Measurements from ENCODE around the gene SUGCT.

The SUGCT gene

DNA sequence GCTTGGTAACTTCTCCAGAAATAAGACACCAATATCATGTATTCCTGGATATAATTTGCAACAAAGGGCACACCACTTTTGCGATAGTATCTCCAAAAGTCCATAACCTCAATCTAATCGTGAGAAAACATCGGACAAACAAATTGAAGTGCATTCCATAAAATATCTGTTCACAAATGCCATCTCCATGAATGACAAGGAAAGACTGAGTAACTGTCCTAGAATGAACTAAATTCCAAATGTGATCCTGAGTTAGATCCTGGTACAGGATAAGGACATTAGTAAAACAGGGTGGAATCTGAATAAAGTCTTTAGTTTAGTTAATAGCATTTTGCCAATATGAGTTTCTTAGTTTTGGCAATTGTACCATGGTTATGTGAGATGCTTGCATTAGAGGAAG lies 384.2 kb downstream of the SUGCT start:
- no peak for DNase-seq (ENCODE audit: low read depth in 2 of 2)

DNA sequence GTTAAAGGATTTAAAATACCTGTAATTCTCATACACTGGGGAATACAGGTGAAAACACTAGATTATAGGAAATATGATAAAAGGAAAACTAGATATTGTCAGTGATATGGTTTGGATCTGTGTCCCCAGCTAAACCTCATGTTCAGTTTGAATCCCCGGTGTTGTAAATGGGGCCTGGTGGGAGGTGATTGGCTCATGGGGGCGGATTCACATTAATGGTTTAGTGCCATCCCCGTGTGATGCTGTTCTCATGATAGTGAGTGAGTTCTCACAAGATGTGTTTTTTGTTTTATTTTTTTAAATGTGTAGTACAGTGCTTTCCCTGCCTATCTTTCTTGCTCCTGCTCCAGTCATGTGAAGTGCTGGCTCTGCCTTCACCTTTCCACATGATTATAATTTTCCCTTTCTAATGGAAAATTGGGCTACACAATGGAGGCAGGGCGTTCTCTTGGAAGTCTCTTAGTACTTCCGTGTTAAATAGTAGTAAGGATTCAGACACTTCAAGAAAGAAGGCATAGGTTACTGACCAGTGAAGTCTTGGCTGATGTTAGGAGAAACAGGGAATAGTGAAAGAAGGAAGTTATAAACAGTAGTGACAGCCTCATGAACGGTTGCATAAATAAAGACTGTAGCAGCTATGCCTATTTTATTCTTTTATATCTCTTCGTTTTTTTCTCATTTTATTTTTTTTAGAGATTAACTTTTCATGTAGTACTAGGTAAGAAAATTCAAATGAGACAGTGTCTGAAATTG lies 386.4 kb downstream of the SUGCT start:
- no peak for DNase-seq (ENCODE audit: low read depth in 2 of 2)

DNA sequence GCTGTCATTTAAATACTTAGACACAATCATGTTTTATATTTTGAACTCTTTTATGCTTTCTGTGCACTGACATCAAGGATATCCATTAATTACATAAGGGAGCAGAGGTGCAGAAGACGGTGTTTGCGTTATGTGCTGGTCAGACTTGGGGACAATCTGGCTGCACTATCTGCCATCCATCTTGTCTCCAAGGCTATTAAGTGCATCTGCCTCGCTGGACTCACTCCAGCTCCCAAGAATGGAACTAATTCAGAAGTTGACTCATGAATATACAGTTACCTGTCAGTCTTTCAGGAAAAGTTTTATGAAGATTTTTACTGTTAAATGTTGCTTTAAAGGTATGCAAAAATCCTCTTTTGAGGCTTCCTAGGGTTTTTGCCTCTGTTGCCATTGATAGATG lies 391.0 kb downstream of the SUGCT start:
- no peak for DNase-seq (ENCODE audit: low read depth in 2 of 2)

GRCh38 chr7:40526951-40527715 lies 392.3 kb downstream of the SUGCT start:
- DNase-seq (ENCODE audit: low read depth in 2 of 2): no peak

GRCh38 chr7:40527723-40528122 lies 392.9 kb downstream of the SUGCT start:
- no peak for DNase-seq (ENCODE audit: low read depth in 2 of 2)

DNA sequence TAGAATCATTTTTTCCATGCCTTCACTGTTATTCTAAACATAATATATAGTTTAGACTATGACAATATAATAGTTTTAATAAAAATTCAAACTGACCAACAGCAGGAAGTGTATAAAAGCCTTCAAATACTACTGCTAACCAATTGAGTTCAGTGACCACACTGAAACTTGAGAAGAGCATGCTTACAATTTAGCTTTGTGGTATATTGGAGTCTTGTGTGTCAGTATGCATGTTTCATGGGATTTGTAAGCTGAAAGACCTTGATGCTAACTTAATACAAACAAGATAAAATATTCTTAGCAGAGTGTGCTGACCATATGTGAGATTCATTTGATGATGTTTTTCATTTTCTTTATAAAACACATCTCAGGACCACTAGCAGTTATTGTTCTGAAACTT lies 395.5 kb downstream of the SUGCT start:
- DNase-seq (ENCODE audit: low read depth in 2 of 2): no peak

DNA sequence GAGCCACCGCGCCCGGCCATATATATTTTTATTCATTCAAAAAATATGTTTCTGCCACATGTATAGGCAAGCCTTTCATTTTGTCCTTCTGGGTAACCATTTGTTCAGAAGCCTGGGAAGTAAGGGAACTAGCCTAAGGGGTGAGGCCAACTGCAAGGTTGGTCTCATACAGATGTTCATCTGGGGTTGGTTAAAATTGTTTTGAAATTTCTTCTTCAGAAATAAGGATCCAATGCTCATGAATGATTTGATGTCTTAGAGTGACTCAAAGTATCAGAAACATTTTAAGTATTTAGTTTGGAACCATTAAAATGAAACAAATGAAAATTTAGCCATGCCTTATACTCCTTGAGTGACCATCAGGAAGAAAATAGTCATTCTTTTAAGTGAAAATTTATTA lies 397.2 kb downstream of the SUGCT start:
- DNase-seq (ENCODE audit: low read depth in 2 of 2): no peak

GRCh38 chr7:40535678-40536077 lies 400.9 kb downstream of the SUGCT start:
- DNase-seq (ENCODE audit: low read depth in 2 of 2): no peak

- no peak for DNase-seq (ENCODE audit: low read depth in 2 of 2)
Measured at GRCh38 chr7:40536421-40536820, 401.6 kb downstream of the SUGCT start.

- DNase-seq (ENCODE audit: low read depth in 2 of 2): no peak
Measured at GRCh38 chr7:40538281-40538680, 403.5 kb downstream of the SUGCT start.

- DNase-seq (ENCODE audit: low read depth in 2 of 2): no peak
Measured at GRCh38 chr7:40541336-40541735, 406.5 kb downstream of the SUGCT start.

DNA sequence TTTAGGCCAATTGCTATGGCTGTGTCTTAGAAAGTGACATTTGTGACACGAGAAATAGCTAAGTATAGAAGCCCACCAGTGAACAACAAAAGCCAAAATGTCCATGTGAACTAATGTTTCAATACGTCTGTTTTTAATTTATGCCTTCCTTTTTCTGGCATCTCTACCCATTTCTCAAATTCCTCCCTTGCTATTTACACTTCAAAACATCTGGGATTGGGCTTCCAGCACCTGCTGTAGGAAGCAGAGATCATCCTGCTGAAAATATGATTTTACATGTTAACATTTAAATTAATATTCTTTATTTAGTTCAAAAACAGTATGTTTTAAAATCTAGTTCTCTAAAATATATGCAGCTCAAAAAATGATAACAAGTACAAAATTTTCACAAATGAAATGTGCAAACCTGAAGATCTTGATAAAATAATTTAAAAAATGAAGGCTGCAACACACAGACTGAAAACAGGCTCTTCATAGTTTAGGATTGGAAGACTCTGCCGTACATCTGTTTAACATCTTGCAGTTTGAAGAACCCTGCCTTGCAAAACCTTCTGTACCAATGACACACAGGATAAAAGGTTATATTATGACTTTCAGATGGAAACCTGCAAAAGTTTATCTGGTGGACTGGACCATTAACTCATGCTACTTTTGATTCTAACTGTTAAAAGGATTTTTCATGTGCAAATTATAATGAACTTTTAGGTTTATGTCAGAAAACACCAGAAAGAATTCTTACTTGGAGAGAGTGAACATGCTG lies 408.4 kb downstream of the SUGCT start:
- no peak for DNase-seq (ENCODE audit: low read depth in 2 of 2)

GRCh38 chr7:40544221-40544723 lies 409.5 kb downstream of the SUGCT start:
- DNase-seq (ENCODE audit: low read depth in 2 of 2): no peak

DNA sequence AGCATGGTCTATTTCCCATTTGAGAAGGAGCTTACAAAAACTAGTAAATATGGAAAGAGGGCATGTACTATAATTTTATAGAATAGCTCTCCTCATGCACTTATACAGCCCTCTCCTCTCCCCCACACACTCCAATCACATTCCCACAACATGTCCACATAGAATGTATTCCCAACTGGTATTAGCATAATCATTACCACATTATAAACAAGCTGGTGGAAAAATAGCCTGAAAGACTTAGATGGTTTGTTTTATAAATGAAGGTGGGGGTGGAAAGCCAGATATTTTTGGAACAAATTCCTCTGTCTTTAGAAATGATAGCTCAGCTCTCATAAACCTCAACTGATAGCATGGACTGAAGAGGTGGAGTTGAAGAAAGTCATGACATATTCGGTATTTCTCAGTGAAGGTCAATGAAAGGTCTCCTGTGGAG lies 410.1 kb downstream of the SUGCT start:
- DNase-seq (ENCODE audit: low read depth in 2 of 2): no peak

- DNase-seq (ENCODE audit: low read depth in 2 of 2): no peak
Measured at GRCh38 chr7:40545739-40546138, 410.9 kb downstream of the SUGCT start.

- DNase-seq (ENCODE audit: low read depth in 2 of 2): no peak
Measured at GRCh38 chr7:40546616-40547501, 412.1 kb downstream of the SUGCT start.

- no peak for DNase-seq (ENCODE audit: low read depth in 2 of 2)
Measured at GRCh38 chr7:40549372-40550039, 414.7 kb downstream of the SUGCT start.

DNA sequence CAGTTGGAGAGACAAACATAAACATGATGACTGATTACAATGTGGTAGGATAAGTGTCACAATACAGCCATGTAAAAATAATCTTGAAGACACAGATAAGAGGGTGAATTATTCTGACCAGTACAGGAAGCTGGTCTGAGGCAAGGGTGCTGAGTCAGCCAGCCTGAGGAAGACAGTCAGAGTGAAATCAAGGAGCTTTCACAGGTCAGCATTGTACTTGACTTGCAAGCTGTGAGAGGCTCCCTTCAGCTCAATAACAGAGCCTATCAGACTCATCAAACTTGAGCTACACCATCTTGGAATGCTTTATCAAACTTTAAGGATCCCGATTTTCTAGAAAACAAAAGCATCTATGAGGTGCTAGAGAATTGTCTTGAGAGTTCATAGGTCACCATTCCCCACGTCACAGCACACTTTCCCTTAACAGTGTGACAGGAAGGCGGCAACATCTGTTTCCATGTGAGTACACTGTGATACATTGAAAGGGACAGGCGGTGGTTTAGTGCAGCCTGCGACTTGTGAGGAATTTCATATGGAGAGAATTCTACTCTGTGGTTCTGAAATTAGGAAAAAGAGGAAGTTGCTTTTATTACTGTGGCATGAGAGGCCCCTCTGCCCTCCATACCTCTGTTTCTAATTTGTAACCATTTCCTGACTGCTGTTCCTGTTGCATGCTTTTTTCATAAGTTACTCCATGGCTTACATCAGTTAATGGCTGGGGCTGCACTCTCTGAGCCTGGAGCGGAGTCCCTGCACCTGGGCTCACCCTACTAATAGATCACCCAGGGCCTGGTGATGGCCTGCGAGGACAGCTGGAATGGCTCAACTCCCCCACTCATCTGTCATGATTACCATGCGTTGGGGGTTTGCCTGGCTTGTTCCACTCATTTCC lies 417.1 kb downstream of the SUGCT start:
- no peak for DNase-seq (ENCODE audit: low read depth in 2 of 2)

GRCh38 chr7:40560672-40561071 lies 425.9 kb downstream of the SUGCT start:
- DNase-seq (ENCODE audit: low read depth in 2 of 2): no peak

- no peak for DNase-seq (ENCODE audit: low read depth in 2 of 2)
Measured at GRCh38 chr7:40566879-40567278, 432.1 kb downstream of the SUGCT start.

Data from activated CD4-positive, alpha-beta T cell treated with anti-CD3 and anti-CD28 coated beads for 24 hours (primary cell).